H9 (cell line): ENCODE measurements around the gene DNAJA4. TPM values are rescaled to one million over a fixed set of nuclear protein-coding genes. Genes with fewer than 3 reads are reported as not detected.

ENCODE experiments used
- DNase-seq: peaks from one replicate; pipeline ENCODE4 v3.0.0-alpha.2; 2017
- H2AFZ ChIP-seq: one replicate; pipeline ENCODE4 v1.6.1; 2013; ENCODE audit warnings: mild to moderate bottlenecking, low read length, control low read depth, moderate library complexity
- H2AK5ac ChIP-seq: 2 replicates; pipeline ENCODE4 v1.6.1; 2013; ENCODE audit warnings: low read length, control low read depth, mixed read lengths; ENCODE audit not compliant: insufficient read length
- H2BK120ac ChIP-seq: one replicate; pipeline ENCODE4 v1.6.1; 2013; ENCODE audit warnings: low read depth, mild to moderate bottlenecking, low read length, control low read depth, inconsistent platforms; ENCODE audit not compliant: poor library complexity, severe bottlenecking
- H2BK12ac ChIP-seq: 2 replicates; pipeline ENCODE4 v1.6.1; 2013; ENCODE audit warnings: low read length, control low read depth, mixed read lengths, low read depth; ENCODE audit not compliant: insufficient read length
- H2BK15ac ChIP-seq: 2 replicates; pipeline ENCODE4 v1.6.1; 2013; ENCODE audit warnings: low read depth, low read length, control low read depth
- H2BK20ac ChIP-seq: one replicate; pipeline ENCODE4 v1.6.1; 2013; ENCODE audit warnings: low read depth, mild to moderate bottlenecking, low read length, control low read depth, inconsistent platforms; ENCODE audit not compliant: poor library complexity, severe bottlenecking
- H2BK5ac ChIP-seq: 2 replicates; pipeline ENCODE4 v1.6.1; 2013; ENCODE audit warnings: low read length, control low read depth, mixed read lengths; ENCODE audit not compliant: insufficient read length
- H3K14ac ChIP-seq: 2 replicates; pipeline ENCODE4 v1.6.1; 2013; ENCODE audit warnings: low read length, control low read depth; ENCODE audit not compliant: insufficient read depth
- H3K18ac ChIP-seq: 2 replicates; pipeline ENCODE4 v1.6.1; 2013; ENCODE audit warnings: low read depth, mild to moderate bottlenecking, mixed read lengths, low read length, control low read depth; ENCODE audit not compliant: insufficient read length
- H3K23ac ChIP-seq: 2 replicates; pipeline ENCODE4 v1.6.1; 2013; ENCODE audit warnings: low read length, control low read depth, mixed read lengths, low read depth; ENCODE audit not compliant: insufficient read length
- H3K23me2 ChIP-seq: 2 replicates; pipeline ENCODE4 v1.6.1; 2013; ENCODE audit warnings: low read depth, mild to moderate bottlenecking, mixed read lengths, low read length, control low read depth; ENCODE audit not compliant: insufficient read length, poor library complexity, severe bottlenecking
- H3K27ac ChIP-seq: 2 replicates; pipeline ENCODE4 v1.5.1; 2013; ENCODE audit warnings: low read length, control low read depth, mixed read lengths, low read depth; ENCODE audit not compliant: insufficient read length
- H3K27me3 ChIP-seq: 2 replicates; pipeline ENCODE4 v1.6.1; 2013; ENCODE audit warnings: low read length, control low read depth, inconsistent platforms; ENCODE audit not compliant: insufficient read depth
- H3K4ac ChIP-seq: 2 replicates; pipeline ENCODE4 v1.6.1; 2013; ENCODE audit warnings: low read depth, mild to moderate bottlenecking, control low read depth, inconsistent platforms, low read length, moderate library complexity
- H3K4me1 ChIP-seq: 2 replicates; pipeline ENCODE4 v1.6.1; 2013; ENCODE audit warnings: low read length, control low read depth, inconsistent platforms; ENCODE audit not compliant: insufficient read depth
- H3K4me2 ChIP-seq: 2 replicates; pipeline ENCODE4 v1.6.1; 2013; ENCODE audit warnings: low read length, control low read depth, mixed read lengths; ENCODE audit not compliant: insufficient read length, insufficient read depth
- H3K56ac ChIP-seq: 2 replicates; pipeline ENCODE4 v1.6.1; 2013; ENCODE audit warnings: low read depth, mild to moderate bottlenecking, mixed read lengths, low read length, control low read depth; ENCODE audit not compliant: insufficient read length
- H3K79me1 ChIP-seq: 2 replicates; pipeline ENCODE4 v1.6.1; 2013; ENCODE audit warnings: low read depth, mild to moderate bottlenecking, moderate library complexity, low read length, control low read depth, inconsistent platforms; ENCODE audit not compliant: insufficient read depth, poor library complexity, severe bottlenecking
- H3K79me2 ChIP-seq: 2 replicates; pipeline ENCODE4 v1.6.1; 2013; ENCODE audit warnings: low read length, control low read depth, inconsistent platforms; ENCODE audit not compliant: insufficient read depth
- H3K9ac ChIP-seq: 2 replicates; pipeline ENCODE4 v1.6.1; 2013; ENCODE audit warnings: low read length, control low read depth, mixed read lengths; ENCODE audit not compliant: insufficient read length; ENCODE audit errors: extremely low read depth
- H3K9me3 ChIP-seq: one replicate; pipeline ENCODE4 v1.6.1; 2013; ENCODE audit warnings: low read depth, low read length, inconsistent platforms; ENCODE audit not compliant: control insufficient read depth
- H3T11ph ChIP-seq: one replicate; pipeline ENCODE4 v1.6.1; 2013; ENCODE audit warnings: mild to moderate bottlenecking, low read length, control low read depth, inconsistent platforms
- H4K20me1 ChIP-seq: one replicate; pipeline ENCODE4 v1.6.1; 2013; ENCODE audit not compliant: control insufficient read depth, insufficient read length, insufficient read depth
- H4K5ac ChIP-seq: 2 replicates; pipeline ENCODE4 v1.6.1; 2013; ENCODE audit warnings: low read depth, mild to moderate bottlenecking, mixed read lengths, low read length, control low read depth; ENCODE audit not compliant: insufficient read length
- H4K8ac ChIP-seq: replicated peaks from 2 replicates; pipeline ENCODE4 v1.6.1; 2013; ENCODE audit warnings: low read length, control low read depth, mixed read lengths, low read depth; ENCODE audit not compliant: insufficient read length
- H4K91ac ChIP-seq: 2 replicates; pipeline ENCODE4 v1.6.1; 2013; ENCODE audit warnings: low read depth, mild to moderate bottlenecking, moderate library complexity, mixed read lengths, low read length, control low read depth; ENCODE audit not compliant: insufficient read length
- H3K27ac Mint-ChIP-seq, 3 experiments: 2 replicates in 2 of 3; 3 replicates in 1 of 3; pipeline ENCODE4 v1.8.0; 2020 to 2021; ENCODE audit warnings: mixed read lengths in 3 of 3, mild to moderate bottlenecking in 1 of 3, moderate library complexity in 1 of 3
- H3K27me3 Mint-ChIP-seq: 2 replicates; pipeline ENCODE4 v1.8.0; 2021; ENCODE audit warnings: low read depth, mild to moderate bottlenecking, moderate library complexity, mixed read lengths
- H3K36me3 Mint-ChIP-seq, 3 experiments: 2 replicates in 2 of 3; 3 replicates in 1 of 3; pipeline ENCODE4 v1.8.0; 2020 to 2021; ENCODE audit warnings: low read depth in 3 of 3, mixed read lengths in 3 of 3; ENCODE audit not compliant: insufficient read depth in 1 of 3
- H3K4me1 Mint-ChIP-seq, 2 experiments: 2 replicates each; pipeline ENCODE4 v1.8.0; 2020; ENCODE audit warnings: mixed read lengths in 2 of 2
- H3K4me3 Mint-ChIP-seq, 2 experiments: 2 replicates in 1 of 2; 3 replicates in 1 of 2; pipeline ENCODE4 v1.8.0; 2020 to 2021; ENCODE audit warnings: mild to moderate bottlenecking in 2 of 2, mixed read lengths in 2 of 2, moderate library complexity in 1 of 2
- H3K9me3 Mint-ChIP-seq, 2 experiments: 2 replicates in 1 of 2; 3 replicates in 1 of 2; pipeline ENCODE4 v1.8.0; 2020; ENCODE audit warnings: mild to moderate bottlenecking in 2 of 2, mixed read lengths in 2 of 2, moderate library complexity in 1 of 2
- CTCF ChIP-seq: fragments of 200-600 bp; sonication (generic); conservative IDR thresholded peaks from 3 replicates; pipeline ENCODE4 v1.8.0; 2021; ENCODE audit warnings: antibody characterized with exemption, mild to moderate bottlenecking
- WGBS: extraction: QIAGEN DNeasy Blood & Tissue Kit; methylation state at CpG from one replicate; pipeline ENCODE4 v1.1.7; 2013; ENCODE audit warnings: missing lambda C conversion rate, low lambda C conversion rate, mixed read lengths; ENCODE audit not compliant: insufficient read length; ENCODE audit errors: extremely low coverage; 5-methylcytosine and 5-hydroxymethylcytosine counted together
- total RNA-seq: library from RNA; stranded (reverse); gene quantifications from 2 replicates; pipeline ENCODE4 v1.2.1, GENCODE V29; 2021

Gene DNAJA4
- total RNA-seq, 1 experiment from 2014 or later: 0.13 TPM

- Histone ChIP-seq H2AFZ (no peak overlapping the region), H3K9ac (no peak overlapping the region), H3K27ac (no peak overlapping the region), H3K27me3 (no peaks in the 10 kb centered on the region), H3K23ac (no peak overlapping the region), H3K79me2 (no peaks in the 10 kb centered on the region), H2AK5ac (no peak overlapping the region), H2BK5ac (no peak overlapping the region), H3K56ac (no peak overlapping the region), H4K5ac (no peak overlapping the region), H2BK20ac (no peak overlapping the region), H3K23me2 (no peaks in the 10 kb centered on the region), H3K4me1 (no peaks in the 10 kb centered on the region), H3K14ac (no peak overlapping the region), H3K18ac (no peak overlapping the region), H3K4ac (no peak overlapping the region), H4K91ac (no peak overlapping the region), H3T11ph (no peak overlapping the region), H2BK12ac (no peak overlapping the region), H3K4me2 (no peak overlapping the region), H4K8ac (no peak overlapping the region), H2BK120ac (no peak overlapping the region), H3K79me1 (no peaks in the 10 kb centered on the region), H2BK15ac (no peak overlapping the region), H3K9me3 (no peaks in the 10 kb centered on the region), H4K20me1 (no peaks in the 10 kb centered on the region)
- H3K27me3 Mint-ChIP-seq: no peaks in the 10 kb centered on the region; the same call in 1 of the 2 replicates
- DNase-seq: no peak
- no peaks in the 10 kb centered on the region for H3K9me3 Mint-ChIP-seq
- H3K27ac Mint-ChIP-seq: no peak overlapping the region
- no peaks in the 10 kb centered on the region for H3K36me3 Mint-ChIP-seq
- H3K4me1 Mint-ChIP-seq: 0 out of 4 replicates have a peak, but pooled peaks cover 2 to 4% of the 10 kb centered on the region in 2 experiments
- H3K4me3 Mint-ChIP-seq: no peak overlapping the region
- no peak for TF ChIP-seq CTCF
- no CpG with 5 or more reads among the region's 3 CpGs for WGBS
These were observed 8.4 kb downstream of the DNAJA4 start for GRCh38 chr15:78272776-78273175.
